T-helper 1 cell (primary cell): ENCODE measurements around the gene UACA.
"Not testable (repeated sequence)": the region's sequence is repeated elsewhere in the genome, so short reads cannot be mapped to it uniquely, and the experiment has no call there.

Experiments
- DNase-seq, 5 donors: peaks; one replicate each; pipeline ENCODE4 v3.0.0-alpha.2; 2012 to 2020

Gene UACA

GRCh38 chr15:70625011-70625410, 138.3 kb downstream of the UACA start:
- no peak for DNase-seq

DNA sequence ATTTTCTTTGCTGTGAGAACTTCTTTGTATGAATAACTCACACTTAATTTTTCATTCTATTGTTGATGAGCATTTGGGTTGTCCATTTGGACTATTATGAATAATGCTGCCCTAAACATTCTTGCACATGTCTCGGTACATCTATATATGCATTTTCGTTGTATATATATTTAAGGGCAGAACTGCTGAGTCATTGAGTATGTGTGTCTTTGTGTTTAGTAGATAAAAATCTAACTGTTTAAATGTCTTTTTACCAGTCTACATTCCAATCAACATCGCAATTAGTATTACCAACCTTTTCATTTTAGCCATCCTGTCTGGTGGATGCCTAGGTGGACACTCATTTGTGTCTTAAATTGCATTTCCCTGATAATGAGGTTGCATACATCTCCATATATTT, 144.4 kb downstream of the UACA start:
- DNase-seq = no peak

- no peak for DNase-seq
These were observed 145.5 kb downstream of the UACA start for GRCh38 chr15:70617911-70618287.

DNA sequence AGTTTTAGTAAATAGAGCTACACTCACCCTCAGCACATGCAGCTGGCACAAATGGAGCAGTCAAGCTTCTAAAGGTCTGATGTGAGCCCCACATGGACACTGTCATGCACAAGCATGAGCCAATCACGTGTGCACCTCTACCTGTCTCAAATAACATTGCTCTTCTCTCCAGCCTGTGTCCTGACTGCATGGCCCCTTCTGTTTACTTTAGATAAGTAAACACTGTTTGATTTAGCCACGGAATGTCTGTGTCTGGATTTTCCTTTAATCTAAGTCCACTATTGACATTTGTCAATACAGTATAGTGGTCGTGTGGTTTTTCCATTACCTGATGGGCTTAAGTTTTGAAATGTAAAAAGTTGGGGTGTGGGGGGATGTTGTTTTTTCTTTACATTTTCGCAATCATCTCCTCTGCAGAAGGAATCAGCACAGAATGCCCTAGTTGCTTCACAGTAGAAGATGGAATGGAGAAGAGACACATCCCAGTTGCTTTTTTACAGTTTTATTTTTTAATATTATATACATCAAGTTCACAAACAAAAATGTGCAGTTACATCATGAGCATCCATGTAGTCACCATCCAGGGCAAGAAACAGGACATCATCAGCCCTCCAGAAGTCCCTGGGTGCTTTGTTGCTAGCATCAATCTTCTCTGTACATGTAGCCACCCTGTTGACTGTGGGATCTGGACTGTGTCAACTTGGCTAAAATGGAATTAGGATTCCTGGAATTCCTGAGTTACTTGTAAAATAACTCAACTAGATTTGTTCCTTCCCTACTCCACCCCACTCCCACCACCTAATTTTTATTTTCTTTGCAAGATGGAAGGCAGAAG, 146.1 kb downstream of the UACA start:
- no peak for DNase-seq

DNA sequence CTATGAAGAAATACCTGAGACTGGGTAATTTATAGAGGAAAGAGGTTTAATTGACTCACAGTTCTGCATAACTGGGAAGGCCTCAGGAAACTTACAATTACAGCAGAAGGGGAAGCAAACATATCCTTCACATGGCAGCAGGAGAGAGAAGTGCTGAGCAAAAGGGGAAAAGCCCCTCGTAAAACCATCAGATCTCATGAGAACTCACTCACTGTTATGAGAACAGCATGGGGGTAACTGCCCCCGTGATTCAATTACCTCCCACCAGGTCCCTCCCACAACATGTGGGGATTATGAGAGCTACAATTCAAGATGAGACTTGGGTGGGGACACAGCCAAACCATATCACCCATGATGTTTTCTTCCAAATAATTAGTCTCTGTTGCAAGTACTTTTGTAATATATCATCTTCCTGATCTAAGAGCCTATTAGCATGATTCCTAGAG, 147.0 kb downstream of the UACA start:
- not testable (repeated sequence) for DNase-seq

- no peak for DNase-seq
These were observed 147.7 kb downstream of the UACA start for GRCh38 chr15:70615435-70616310.

GRCh38 chr15:70614221-70614620, 149.1 kb downstream of the UACA start:
- no peak for DNase-seq

DNA sequence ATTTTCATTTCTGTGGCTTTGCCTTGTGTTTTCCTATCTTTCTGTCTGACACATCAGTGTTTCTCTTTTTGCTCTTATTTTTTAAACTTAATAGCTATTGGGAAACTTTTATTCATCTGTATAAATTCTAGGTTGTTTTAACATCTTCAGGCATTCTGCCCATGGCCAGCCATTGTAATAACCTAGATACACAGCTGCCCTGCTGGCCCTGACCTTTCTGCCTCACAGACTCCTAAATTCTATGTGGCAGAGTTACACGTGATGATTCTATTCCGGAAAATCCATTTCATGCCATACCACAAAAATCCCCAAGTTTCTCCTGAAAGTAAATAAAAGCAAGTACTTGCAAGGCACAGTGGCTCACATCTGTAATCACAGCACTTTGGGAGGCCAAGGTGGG, 150.1 kb downstream of the UACA start:
- DNase-seq = no peak

DNA sequence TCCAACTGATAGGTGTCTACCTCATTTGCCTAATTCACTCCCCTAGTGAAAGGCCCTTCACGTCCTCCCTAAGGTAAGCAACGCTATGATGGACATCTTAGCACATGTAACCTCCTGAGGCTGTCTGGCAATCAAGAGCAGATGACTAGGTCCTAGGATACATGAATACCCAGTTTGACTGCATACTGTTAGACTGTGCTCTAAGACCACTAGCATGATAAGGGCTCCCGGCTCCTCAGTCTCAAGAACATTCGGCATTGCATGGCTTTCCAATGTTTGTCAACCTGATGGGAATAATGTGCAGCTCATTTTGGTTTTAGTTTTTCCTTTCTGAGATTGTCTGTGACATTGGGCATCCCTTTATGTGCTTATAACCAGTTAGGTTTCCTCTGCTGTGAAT, 152.1 kb downstream of the UACA start:
- DNase-seq = no peak

GRCh38 chr15:70610541-70610940, 152.8 kb downstream of the UACA start:
- no peak for DNase-seq

DNA sequence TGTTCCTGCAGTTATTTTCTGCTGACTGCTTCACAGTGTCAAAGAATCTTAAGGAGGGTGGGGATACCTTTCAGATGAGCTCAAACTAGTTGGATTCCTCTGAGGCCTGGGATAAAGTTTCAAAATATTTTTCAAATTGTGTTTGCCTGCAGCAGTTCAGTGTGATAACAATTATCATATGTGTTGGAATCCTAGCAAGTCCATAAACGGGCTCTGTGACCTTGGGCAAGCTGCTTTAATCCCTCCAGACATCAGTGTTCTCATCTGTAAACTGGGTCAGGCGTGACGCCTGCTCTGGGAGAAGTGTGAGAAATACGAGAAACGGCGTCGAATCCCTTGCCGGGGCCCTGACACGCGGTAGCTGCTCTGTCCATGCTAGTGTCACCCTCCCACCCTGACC, 153.5 kb downstream of the UACA start:
- no peak for DNase-seq

DNA sequence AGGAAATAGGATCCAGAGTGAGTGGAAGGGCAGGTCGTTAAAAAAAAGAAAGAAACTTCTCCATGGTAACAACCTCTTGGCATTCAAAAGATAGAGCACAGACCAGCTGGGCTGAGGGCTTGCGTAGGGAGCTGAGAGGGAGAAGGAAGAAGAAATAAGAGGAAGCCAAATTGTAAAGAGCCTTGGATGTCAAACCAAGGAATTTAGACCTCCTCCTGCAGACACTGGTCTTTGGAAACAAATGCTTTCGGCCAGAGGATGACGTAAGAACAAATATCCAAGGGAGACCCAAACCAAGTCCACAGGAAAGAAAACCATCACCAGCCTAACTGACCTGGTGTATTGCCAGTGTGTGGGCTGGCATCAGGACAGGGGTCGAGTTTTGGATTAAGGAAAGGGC, 155.2 kb downstream of the UACA start:
- no peak for DNase-seq

GRCh38 chr15:70605606-70606410, 157.6 kb downstream of the UACA start:
- no peak for DNase-seq

DNA sequence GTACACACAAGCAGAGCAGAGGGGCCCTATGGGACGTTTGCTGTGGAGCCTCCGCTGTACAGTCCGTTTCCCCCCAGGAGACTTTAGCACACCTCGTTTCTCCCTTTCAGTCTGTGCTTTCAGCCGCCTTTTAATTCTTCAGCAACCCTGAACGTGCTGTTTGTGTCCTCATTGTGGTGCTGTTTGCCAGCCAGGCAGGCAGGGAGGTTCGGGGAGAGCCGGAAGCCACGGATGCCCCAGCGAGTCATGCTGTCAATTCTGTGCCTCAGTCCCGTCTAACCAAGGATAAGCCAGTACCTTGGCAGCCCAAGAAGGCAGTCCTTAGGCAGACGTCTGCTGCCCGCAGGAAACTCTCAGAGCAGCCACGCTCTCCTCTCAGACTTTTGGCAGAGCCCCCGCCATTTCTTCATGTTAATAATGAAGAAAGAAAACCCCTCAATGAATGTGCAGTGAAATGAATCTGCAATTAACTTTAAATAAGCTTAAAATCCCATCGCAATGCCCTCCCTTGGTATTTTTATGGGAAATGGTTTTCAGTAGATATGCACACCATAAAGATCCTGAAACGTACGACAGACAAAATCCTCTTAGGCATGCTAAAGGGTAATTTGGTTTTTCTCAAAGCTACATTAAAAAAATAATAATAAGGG, 158.6 kb downstream of the UACA start:
- DNase-seq = no peak
